ENCODE measurements around the gene RAB11FIP4.

DNA sequence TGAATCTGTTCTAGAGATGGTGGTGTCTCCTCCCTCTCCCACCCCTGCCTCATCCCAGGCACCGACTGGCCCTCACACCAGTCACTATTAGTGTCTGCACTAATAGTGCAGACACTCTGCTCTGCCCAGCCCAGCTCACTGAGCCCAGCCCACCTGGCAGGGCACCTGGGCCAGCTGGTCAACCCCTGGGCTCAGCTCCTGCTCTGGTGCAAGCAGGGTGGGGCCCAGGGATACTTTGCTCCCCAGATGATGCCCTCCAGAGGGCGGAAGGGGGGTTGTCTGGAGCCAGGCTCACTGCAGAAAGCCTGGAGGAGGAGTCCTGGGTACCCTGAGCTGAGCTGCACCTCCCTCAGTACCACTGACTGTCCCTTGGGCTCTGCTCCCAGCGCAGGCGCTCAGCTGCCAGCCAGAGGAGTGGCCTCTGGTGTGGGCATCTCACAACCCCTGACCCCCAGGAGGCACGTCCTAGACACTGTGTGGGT lies 14.5 kb downstream of the RAB11FIP4 start:
- TF ChIP-seq, protein P1, sequence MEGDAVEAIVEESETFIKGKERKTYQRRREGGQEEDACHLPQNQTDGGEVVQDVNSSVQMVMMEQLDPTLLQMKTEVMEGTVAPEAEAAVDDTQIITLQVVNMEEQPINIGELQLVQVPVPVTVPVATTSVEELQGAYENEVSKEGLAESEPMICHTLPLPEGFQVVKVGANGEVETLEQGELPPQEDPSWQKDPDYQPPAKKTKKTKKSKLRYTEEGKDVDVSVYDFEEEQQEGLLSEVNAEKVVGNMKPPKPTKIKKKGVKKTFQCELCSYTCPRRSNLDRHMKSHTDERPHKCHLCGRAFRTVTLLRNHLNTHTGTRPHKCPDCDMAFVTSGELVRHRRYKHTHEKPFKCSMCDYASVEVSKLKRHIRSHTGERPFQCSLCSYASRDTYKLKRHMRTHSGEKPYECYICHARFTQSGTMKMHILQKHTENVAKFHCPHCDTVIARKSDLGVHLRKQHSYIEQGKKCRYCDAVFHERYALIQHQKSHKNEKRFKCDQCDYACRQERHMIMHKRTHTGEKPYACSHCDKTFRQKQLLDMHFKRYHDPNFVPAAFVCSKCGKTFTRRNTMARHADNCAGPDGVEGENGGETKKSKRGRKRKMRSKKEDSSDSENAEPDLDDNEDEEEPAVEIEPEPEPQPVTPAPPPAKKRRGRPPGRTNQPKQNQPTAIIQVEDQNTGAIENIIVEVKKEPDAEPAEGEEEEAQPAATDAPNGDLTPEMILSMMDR (conservative IDR thresholded peaks at IDR 0.05; ENCODE audit: low read length): no peak
- TF ChIP-seq EZH2phosphoT487 (IDR thresholded peaks at IDR 0.05; ENCODE audit: borderline replicate concordance): no peak
